Measurements from ENCODE around the gene PJVK. TPM values are rescaled to one million over a fixed set of nuclear protein-coding genes. Genes with fewer than 3 reads are reported as not detected.
"Not testable (repeated sequence)": the region's sequence is repeated elsewhere in the genome, so short reads cannot be mapped to it uniquely, and the experiment has no call there.

Gene PJVK
- polyA plus RNA-seq (2012; ENCODE audit: insufficient read depth, insufficient read length), result 2.0 TPM

GRCh38 chr2:178450774-178451525 is at the start of gene PJVK, which contains the start of gene PRKRA:
PJVK (plus strand) TSS chr2:178451378; CDS start chr2:178453410, 2,032 bp downstream.
PRKRA (minus strand) TSS chr2:178451175; CDS start chr2:178451030, 145 bp downstream.
- DNase-seq (ENCODE audit: low read depth, low spot score), result peak; percentile 92
- H3K4me3 ChIP-seq (ENCODE audit: low read length), result peak within 1 kb of the TSS; percentile 92

GRCh38 chr2:178401994-178402437 is 49.2 kb upstream of the PJVK start:
- H3K4me3 ChIP-seq (ENCODE audit: low read length), result no peak overlapping the region
- DNase-seq (ENCODE audit: low read depth, low spot score), result no peak

GRCh38 chr2:178403671-178404306 is 47.4 kb upstream of the PJVK start:
- H3K4me3 ChIP-seq (ENCODE audit: low read length), result no peak overlapping the region
- no peak for DNase-seq (ENCODE audit: low read depth, low spot score)

DNA sequence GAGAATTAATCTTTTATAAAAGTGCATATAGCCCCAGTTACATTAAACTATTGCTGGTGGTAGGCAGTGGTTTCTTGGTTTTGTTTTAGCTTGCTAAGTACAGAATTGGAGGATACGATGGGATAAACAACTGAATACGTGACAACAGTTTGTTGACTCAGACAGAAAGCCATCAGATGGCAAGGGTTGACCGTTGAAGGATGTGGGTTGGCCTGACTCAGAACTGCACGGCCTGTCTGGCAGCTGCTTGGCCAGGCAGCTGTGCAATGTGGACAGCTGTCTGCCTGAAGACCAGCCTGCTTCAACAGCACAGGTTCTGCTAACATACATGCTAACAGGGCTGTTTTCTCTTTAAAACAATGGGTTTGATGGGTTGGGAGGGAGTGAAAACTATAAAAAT is 46.8 kb upstream of the PJVK start:
- no peak for DNase-seq (ENCODE audit: low read depth, low spot score)
- H3K4me3 ChIP-seq (ENCODE audit: low read length), result no peak overlapping the region

- no peak for DNase-seq (ENCODE audit: low read depth, low spot score)
- no peak overlapping the region for H3K4me3 ChIP-seq (ENCODE audit: low read length)
Measured at GRCh38 chr2:178409261-178409660, 41.9 kb upstream of the PJVK start.

- no peak for DNase-seq (ENCODE audit: low read depth, low spot score)
- no peak overlapping the region for H3K4me3 ChIP-seq (ENCODE audit: low read length)
Measured at GRCh38 chr2:178412047-178412446, 39.1 kb upstream of the PJVK start.

DNA sequence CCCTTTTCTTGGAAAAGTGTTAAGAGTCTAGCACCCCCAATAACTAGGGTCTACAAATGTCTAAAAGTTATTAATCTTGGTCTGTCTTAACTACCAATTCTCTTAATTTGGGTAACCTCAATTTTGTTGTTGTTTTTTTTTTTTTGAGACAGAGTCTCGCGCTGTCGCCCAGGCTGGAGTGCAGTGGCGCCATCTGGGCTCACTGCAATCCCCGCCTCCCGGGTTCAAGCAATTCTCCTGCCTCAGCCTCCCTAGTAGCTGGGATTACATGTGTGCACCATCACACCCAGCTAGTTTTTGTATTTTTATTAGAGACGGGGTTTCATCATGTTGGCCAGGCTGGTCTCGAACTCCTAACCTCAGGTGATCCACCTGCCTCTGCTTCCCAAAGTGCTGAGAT is 38.7 kb upstream of the PJVK start:
- not testable (repeated sequence) for DNase-seq (ENCODE audit: low read depth, low spot score); H3K4me3 ChIP-seq (ENCODE audit: low read length)

DNA sequence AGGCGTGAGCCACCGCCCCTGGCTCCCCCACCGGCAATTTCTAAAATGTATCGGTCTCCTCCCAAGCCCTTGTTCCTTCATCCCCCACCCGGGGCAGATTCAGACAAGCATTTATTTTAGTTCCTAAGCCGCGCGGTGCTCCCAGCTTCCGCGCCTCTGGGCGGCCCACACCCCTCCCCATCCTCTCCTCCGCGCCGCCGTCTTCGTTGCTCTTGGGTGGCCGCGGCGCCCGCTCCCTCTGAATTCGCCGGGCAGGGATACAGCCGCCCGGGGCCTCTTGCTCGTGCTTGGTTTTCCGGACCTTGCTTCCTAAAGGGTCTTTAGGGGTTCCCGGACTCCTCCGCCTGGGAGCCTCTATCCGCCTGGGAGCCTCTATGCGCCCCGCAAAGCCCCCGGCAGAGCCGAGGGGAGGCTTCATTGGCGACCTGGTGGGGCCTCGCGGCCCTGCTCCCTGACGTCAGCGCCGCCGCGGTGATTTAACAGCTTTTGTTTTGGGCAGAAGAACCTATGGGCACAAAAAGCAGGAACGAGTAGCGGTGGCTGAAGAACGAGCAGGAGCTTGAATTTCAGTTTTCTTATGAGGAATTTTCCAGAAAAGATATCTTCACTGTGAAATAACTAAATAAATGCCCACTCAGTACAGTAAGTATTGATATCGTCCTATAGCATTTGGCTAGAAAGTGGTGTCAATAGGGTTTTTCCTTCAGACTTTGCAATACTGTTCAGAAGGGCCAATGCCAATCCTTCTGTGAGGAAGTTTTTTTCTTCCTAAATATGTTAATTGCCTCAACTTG is 37.5 kb upstream of the PJVK start:
- peak; percentile 76 for DNase-seq (ENCODE audit: low read depth, low spot score)
- peak overlapping the region; percentile 88 for H3K4me3 ChIP-seq (ENCODE audit: low read length)

DNA sequence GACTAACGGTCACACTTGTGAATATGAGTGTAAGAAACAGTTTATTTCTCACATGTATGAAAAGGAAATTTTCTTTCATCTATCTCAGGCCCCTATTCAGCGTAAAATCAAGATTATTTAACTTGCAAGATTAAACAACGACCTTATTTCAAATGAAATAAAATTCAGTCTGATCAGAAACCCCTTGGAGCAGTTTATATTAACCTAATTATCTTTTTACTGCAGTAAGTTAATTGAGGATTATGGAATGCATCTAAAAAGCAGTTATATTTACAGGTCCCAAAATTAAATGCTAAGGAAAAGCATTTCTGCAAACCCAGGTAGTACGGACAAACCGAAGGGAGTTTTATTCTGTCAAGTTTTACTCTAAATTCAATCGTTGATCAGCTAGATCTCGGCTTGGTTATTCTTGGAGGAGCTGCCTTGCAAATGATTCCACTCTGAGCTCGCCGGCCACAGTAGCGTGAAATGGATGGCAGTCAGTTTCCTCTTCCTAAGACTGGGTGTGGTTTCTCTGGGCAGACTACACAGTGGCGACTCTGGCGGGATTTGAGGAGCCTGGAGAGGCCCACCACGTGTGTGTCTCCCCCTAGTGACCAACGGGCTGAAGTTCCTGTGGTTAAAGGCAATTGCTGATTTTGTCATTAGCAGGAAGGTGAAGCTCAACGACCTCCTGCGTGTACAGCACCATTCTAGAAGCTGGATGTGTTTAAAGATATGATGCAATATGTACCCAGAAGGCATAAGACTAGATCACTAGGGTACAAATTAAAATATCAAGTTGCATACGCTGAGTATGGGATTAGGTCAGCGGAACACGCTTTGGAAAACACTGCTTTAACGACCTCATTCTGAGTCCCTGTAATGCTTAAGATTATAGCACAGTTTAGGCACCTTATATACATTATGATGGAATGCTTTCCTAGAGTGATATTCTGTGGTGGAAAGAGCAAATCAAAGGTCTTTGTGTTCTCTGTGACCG is 36.6 kb upstream of the PJVK start:
- peak; percentile 94 for DNase-seq (ENCODE audit: low read depth, low spot score)

GRCh38 chr2:178415979-178416378 is 35.2 kb upstream of the PJVK start:
- DNase-seq (ENCODE audit: low read depth, low spot score), result no peak
- no peak overlapping the region for H3K4me3 ChIP-seq (ENCODE audit: low read length)

More for the DNA sequence above, 36.6 kb upstream of the PJVK start:
- H3K4me3 ChIP-seq (ENCODE audit: low read length), result peak overlapping the region; percentile 88

- no peak for DNase-seq (ENCODE audit: low read depth, low spot score)
Measured at GRCh38 chr2:178417916-178418315, 33.3 kb upstream of the PJVK start.

DNA sequence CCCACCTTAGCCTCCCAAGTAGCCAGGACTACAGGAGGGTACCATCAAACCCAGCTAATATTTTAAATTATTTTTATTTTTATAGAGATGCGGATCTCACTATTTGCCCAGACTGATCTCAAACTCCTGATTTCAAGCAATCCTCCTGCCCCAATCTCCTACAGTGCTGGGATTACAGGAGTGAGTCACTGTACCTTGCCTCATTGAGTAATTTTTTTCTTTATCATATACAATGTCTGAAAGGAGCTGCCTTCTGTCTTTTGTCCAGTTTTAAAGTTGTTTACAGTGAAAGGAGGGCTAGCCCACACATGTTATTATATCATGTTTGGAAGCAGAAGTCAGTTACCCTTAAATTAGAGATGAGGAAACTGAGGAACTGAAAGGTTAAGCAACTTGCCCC is 32.8 kb upstream of the PJVK start:
- no peak for DNase-seq (ENCODE audit: low read depth, low spot score)
- no peak overlapping the region for H3K4me3 ChIP-seq (ENCODE audit: low read length)

More at GRCh38 chr2:178417916-178418315, 33.3 kb upstream of the PJVK start:
- H3K4me3 ChIP-seq (ENCODE audit: low read length), result no peak overlapping the region

- no peak for DNase-seq (ENCODE audit: low read depth, low spot score)
- no peak overlapping the region for H3K4me3 ChIP-seq (ENCODE audit: low read length)
Measured at GRCh38 chr2:178419123-178419522, 32.1 kb upstream of the PJVK start.

DNA sequence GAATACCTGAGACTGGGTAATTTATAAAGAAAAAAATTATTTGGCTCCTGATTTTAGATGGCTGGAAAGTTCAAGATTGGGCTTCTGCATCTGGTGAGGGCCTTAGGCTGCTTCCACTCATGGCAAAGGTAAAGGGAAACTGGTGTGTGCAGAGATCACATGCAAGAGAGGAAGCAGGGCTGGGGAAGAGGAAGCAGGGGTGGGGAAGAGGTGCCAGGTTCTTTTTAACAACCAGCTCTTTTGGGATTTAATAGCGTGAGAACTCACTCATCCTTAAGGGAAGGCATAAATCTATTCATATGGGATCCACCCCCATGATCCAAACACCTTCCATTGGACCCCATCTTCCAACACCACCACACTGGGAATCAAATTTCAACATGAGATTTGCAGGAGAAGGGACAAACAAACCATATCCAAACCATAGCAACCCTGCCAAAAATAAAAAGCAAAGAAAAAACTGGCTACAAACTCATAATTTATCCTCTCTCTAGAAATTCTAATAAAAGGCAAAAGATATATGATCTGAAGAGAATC is 30.6 kb upstream of the PJVK start:
- no peak for DNase-seq (ENCODE audit: low read depth, low spot score)
- H3K4me3 ChIP-seq (ENCODE audit: low read length), result no peak overlapping the region

DNA sequence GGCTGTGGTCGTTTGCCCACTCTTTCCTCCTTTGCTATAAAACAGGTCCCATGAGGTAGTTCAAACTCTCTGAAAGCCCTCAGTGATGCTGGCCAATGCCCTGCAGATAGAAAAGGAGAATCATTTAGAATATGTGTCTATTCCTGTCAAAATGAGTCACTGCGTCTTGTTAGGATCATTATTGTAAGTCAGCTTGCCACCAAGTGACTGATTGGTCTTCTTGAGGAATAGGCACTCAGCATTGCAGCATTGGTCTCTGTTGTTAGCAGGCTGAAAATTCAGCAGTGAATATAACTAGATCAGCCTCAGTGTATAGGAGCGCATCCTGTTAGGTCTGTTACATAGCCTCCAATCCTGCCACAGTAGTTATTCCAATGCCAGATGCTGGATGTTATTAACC is 29.1 kb upstream of the PJVK start:
- DNase-seq (ENCODE audit: low read depth, low spot score), result no peak
- H3K4me3 ChIP-seq (ENCODE audit: low read length), result no peak overlapping the region

DNA sequence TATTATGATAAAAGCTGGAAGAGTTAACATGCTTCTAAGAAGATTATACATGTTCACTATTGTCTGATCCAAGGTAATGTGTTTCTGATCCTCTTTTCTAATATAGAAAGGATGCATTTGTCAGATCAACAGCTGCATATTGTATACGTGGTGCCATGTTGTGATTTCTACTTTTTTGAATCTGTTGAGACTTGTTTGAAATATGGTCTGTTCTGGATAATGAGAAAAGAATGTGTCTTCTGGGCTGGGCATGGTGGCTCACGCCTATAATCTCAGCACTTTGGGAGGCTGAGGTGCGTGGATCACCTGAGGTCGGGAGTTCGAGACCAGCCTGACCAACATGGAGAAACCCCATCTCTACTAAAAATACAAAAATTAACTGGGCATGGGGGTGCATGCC is 27.4 kb upstream of the PJVK start:
- H3K4me3 ChIP-seq (ENCODE audit: low read length); DNase-seq (ENCODE audit: low read depth, low spot score): not testable (repeated sequence)

DNA sequence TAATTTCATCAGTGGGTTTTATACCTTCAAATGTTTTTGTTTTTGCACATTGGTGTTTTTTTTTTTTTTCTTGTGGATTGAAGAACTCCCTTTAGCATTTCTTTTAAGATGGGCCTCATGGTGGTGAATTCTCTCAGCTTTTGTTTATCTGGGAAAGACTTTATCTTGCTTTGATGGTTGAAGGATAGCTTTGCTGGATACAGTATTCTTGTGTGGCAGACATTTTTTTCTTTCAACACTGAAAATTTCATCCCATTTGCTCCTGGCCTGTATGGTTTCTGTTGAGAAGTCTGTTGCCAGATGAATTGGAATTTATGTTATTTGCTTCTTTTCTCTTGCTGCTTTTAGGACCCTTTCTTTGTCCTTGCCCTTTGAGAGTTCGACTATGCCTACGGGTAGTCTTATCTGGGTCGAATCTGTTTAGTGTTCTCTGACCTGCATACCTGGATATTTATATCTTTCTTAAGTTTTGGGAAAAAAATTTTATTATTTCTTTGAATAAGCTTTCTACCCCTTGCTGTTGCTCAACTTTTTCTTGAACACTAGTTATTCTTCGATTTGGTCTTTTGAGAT is 25.8 kb upstream of the PJVK start:
- no peak for DNase-seq (ENCODE audit: low read depth, low spot score)
- H3K4me3 ChIP-seq (ENCODE audit: low read length), result no peak overlapping the region

DNA sequence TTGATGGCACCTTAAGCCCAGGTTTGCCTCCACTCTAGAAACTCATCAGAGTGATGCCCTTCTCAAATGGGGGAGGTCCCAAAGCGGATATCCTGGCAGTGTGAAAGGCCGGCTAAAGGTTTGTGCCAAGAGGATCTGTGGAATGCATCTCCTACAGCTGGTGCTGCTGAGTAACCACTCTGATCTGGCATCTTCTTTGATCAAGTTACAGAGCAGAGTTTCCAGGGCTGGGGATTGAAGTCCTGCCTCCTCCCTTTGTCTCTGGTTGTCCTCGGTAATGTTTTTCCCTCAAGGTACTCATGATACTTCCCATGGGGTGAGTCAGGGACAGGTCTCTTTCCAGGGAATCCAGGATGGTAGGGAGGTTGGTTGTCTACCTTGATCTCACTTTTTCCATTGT is 24.8 kb upstream of the PJVK start:
- H3K4me3 ChIP-seq (ENCODE audit: low read length), result no peak overlapping the region
- no peak for DNase-seq (ENCODE audit: low read depth, low spot score)
